Ishikawa (cell line): ENCODE data around the gene METRN.

Source experiments
- CEBPB ChIP-seq: IDR thresholded peaks from 2 replicates; pipeline ENCODE4 v1.6.1; 2012
- CREB1 ChIP-seq: IDR thresholded peaks from 2 replicates; pipeline ENCODE4 v1.6.1; 2012; ENCODE audit warnings: low read depth
- EGR1 ChIP-seq: IDR thresholded peaks from 2 replicates; pipeline ENCODE4 v1.6.1; 2012
- EP300 ChIP-seq: IDR thresholded peaks from 2 replicates; pipeline ENCODE4 v1.6.1; 2012; ENCODE audit warnings: borderline replicate concordance
- FOXM1 ChIP-seq: IDR thresholded peaks from 2 replicates; pipeline ENCODE4 v1.6.1; 2012; ENCODE audit warnings: low read depth, borderline replicate concordance
- MAX ChIP-seq: IDR thresholded peaks from 2 replicates; pipeline ENCODE4 v1.6.1; 2012
- NFIC ChIP-seq: IDR thresholded peaks from 2 replicates; pipeline ENCODE4 v1.6.1; 2012
- RAD21 ChIP-seq: IDR thresholded peaks from 2 replicates; pipeline ENCODE4 v1.6.1; 2012; ENCODE audit warnings: low read depth
- REST ChIP-seq: IDR thresholded peaks from 2 replicates; pipeline ENCODE4 v1.6.1; 2012; ENCODE audit warnings: low read depth, mild to moderate bottlenecking
- TAF1 ChIP-seq: IDR thresholded peaks from 2 replicates; pipeline ENCODE4 v1.6.1; 2012; ENCODE audit warnings: low read depth, mild to moderate bottlenecking
- TCF12 ChIP-seq: IDR thresholded peaks from 2 replicates; pipeline ENCODE4 v1.6.1; 2012; ENCODE audit warnings: low read depth
- TEAD4 ChIP-seq: IDR thresholded peaks from 2 replicates; pipeline ENCODE4 v1.6.1; 2012
- USF1 ChIP-seq: IDR thresholded peaks from 2 replicates; pipeline ENCODE4 v1.6.1; 2012
- YY1 ChIP-seq: IDR thresholded peaks from 2 replicates; pipeline ENCODE4 v1.6.1; 2012; ENCODE audit warnings: low read depth
- ZBTB7A ChIP-seq: IDR thresholded peaks from 2 replicates; pipeline ENCODE4 v1.6.1; 2012; ENCODE audit warnings: low read depth

METRN gene

GRCh38 chr16:707062-707538, 7.8 kb upstream of the METRN start:
- TF ChIP-seq NFIC (peak; percentile 56; the same call in 1 of the 2 replicates), MAX (no peak), FOXM1 (no peak), TCF12 (peak; percentile 44; the same call in 1 of the 2 replicates), REST (no peak), EGR1 (peak; percentile 78), TEAD4 (0 out of 2 replicates have a peak, but pooled peaks have one; percentile 21)

- TF ChIP-seq MAX (no peak), REST (no peak), TCF12 (no peak), FOXM1 (no peak), TAF1 (no peak), USF1 (no peak), EP300 (no peak), YY1 (no peak), CEBPB (no peak), TEAD4 (no peak), NFIC (no peak), CREB1 (no peak), ZBTB7A (no peak), EGR1 (no peak)
Observed at GRCh38 chr16:708019-708418, 6.9 kb upstream of the METRN start.

- no peak for TF ChIP-seq CREB1
- TF ChIP-seq TAF1: no peak
- TF ChIP-seq MAX: no peak
- no peak for TF ChIP-seq NFIC
- TF ChIP-seq ZBTB7A: no peak
- TF ChIP-seq YY1: no peak
- TF ChIP-seq RAD21: no peak
- TF ChIP-seq CEBPB: no peak
- TF ChIP-seq EGR1: no peak
- no peak for TF ChIP-seq TEAD4
- TF ChIP-seq EP300: no peak
- no peak for TF ChIP-seq USF1
- TF ChIP-seq FOXM1: no peak
- TF ChIP-seq REST: no peak
- TF ChIP-seq TCF12: no peak
Observed at GRCh38 chr16:708959-709358, 6.0 kb upstream of the METRN start.

GRCh38 chr16:709566-710499, 5.1 kb upstream of the METRN start:
- TF ChIP-seq FOXM1: peak; percentile 93
- TF ChIP-seq CEBPB: no peak
- TF ChIP-seq EGR1: peak; percentile 68
- no peak for TF ChIP-seq YY1
